Gastrocnemius medialis (tissue), 4 donors: ENCODE results near the gene SHANK3. TPM values are rescaled to one million over a fixed set of nuclear protein-coding genes. Genes with fewer than 3 reads are reported as not detected.

Experiments used
- ATAC-seq, 2 donors: fragments of 150-250 bp; one replicate each; pipeline ENCODE4 v1.9.1; 2016
- DNase-seq, 2 donors: peaks; one replicate each; pipeline ENCODE4 v3.0.0-alpha.2; 2019
- H3K27ac ChIP-seq, 4 donors: fragments of 200-600 bp; sonication (generic); 1 replicate in 1 of 4; 2 replicates in 3 of 4; pipeline ENCODE4 v1.5.1; 2016 to 2018; ENCODE audit warnings: mild to moderate bottlenecking in 2 of 4, moderate library complexity in 1 of 4
- H3K27me3 ChIP-seq, 3 donors: fragments of 200-600 bp; sonication (generic) in 2 of 3; 1 replicate in 1 of 3; 2 replicates in 2 of 3; pipeline versions ENCODE4 v1.5.1 to v1.6.0; 2016 to 2019; ENCODE audit warnings: mild to moderate bottlenecking in 1 of 3, moderate library complexity in 1 of 3
- H3K36me3 ChIP-seq, 2 donors: fragments of 200-600 bp; sonication (generic) in 1 of 2; one replicate each; pipeline ENCODE4 v1.5.1; 2017 to 2018
- H3K4me1 ChIP-seq, 2 donors: fragments of 200-600 bp; sonication (generic) in 1 of 2; one replicate each; pipeline ENCODE4 v1.5.1; 2016 to 2017; ENCODE audit warnings: mild to moderate bottlenecking in 2 of 2
- H3K4me3 ChIP-seq, 4 donors: fragments of 200-600 bp; sonication (generic) in 3 of 4; 1 replicate in 1 of 4; 2 replicates in 3 of 4; pipeline ENCODE4 v1.5.1; 2016 to 2019; ENCODE audit warnings: mild to moderate bottlenecking in 2 of 4
- H3K9me3 ChIP-seq, 3 donors: fragments of 200-600 bp; sonication (generic) in 2 of 3; 1 replicate in 1 of 3; 2 replicates in 2 of 3; pipeline ENCODE4 v1.5.1; 2016 to 2019
- POLR2A ChIP-seq, 2 donors: fragments of 450-650 bp; IDR thresholded peaks; one replicate each; pipeline ENCODE4 v1.6.1; 2017; ENCODE audit warnings: antibody characterized with exemption in 2 of 2, mild to moderate bottlenecking in 2 of 2, moderate library complexity in 2 of 2
- in situ Hi-C, 4 donors: fragments of 200-750 bp; cut with MboI; loops; one replicate each; pipeline versions ENCODE4 v1.15.0 to v1.8.0; 2017; ENCODE audit warnings: low sequenced_read_pairs in 4 of 4
- intact Hi-C: fragments of 100-400 bp; cut with DNase I; formaldehyde crosslinking; loops from one replicate; pipeline ENCODE4 v1.15.1; 2023; ENCODE audit warnings: low total_unique reads
- total RNA-seq, 4 donors: library from RNA; depleted of rRNA; stranded (reverse); fragments of >200 nt; gene quantifications; one replicate each; pipeline versions ENCODE4 v1.1.0 to v1.2.3, GENCODE V29; 2016
- TF ChIP-seq, protein P1 (sequence below), 5 experiments: fragments of 450-650 bp in 3 of 5; fragments of 200-600 bp in 2 of 5; sonication (generic) in 2 of 5; IDR thresholded peaks in 4 of 5; conservative IDR thresholded peaks in 1 of 5; 1 replicate in 4 of 5; 2 replicates in 1 of 5; pipeline ENCODE4 v1.5.1; 2016 to 2019; ENCODE audit warnings: antibody characterized with exemption in 5 of 5, mild to moderate bottlenecking in 3 of 5, moderate library complexity in 3 of 5

Gene SHANK3
- total RNA-seq, 4 donors from 2014 or later, result 3.8 to 9.8 (median 5.1) TPM

DNA sequence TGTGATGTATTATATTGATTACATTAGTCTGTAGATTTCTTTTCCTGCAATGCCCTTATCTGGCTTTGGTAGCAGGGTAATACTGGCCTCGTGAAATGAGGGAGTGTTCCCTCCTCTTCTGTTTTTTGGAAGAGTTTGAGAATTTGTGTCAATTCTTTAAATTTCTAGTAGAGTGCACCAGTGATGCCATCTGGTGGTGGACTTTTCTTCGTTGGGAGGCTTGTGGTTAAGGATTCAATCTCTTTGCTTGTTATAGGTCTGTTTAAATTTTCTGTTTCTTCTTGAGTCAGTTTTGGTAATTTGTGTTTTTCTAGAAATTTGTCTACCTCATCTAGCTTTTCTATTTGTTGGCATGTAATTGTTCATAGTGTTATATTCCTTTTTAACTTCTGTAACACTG is 18.9 kb downstream of the SHANK3 start:
- no peak overlapping the region for H3K4me3 ChIP-seq
- H3K27me3 ChIP-seq, result no peaks in the 10 kb centered on the region
- no peak overlapping the region for H3K27ac ChIP-seq
- ATAC-seq (no peak), DNase-seq (no peak)
- intact Hi-C loops, result no loop called here
- H3K36me3 ChIP-seq, result peaks cover 0 to 3% of the 10 kb centered on the region in 2 donors
- peaks cover 0 to 4% of the 10 kb centered on the region in 2 donors for H3K4me1 ChIP-seq
- in situ Hi-C loops, result no loop called here
- no peak for TF ChIP-seq POLR2A (IDR thresholded peaks at IDR 0.05)
- TF ChIP-seq, protein P1, sequence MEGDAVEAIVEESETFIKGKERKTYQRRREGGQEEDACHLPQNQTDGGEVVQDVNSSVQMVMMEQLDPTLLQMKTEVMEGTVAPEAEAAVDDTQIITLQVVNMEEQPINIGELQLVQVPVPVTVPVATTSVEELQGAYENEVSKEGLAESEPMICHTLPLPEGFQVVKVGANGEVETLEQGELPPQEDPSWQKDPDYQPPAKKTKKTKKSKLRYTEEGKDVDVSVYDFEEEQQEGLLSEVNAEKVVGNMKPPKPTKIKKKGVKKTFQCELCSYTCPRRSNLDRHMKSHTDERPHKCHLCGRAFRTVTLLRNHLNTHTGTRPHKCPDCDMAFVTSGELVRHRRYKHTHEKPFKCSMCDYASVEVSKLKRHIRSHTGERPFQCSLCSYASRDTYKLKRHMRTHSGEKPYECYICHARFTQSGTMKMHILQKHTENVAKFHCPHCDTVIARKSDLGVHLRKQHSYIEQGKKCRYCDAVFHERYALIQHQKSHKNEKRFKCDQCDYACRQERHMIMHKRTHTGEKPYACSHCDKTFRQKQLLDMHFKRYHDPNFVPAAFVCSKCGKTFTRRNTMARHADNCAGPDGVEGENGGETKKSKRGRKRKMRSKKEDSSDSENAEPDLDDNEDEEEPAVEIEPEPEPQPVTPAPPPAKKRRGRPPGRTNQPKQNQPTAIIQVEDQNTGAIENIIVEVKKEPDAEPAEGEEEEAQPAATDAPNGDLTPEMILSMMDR (IDR thresholded peaks at IDR 0.05 in 4 of 5, conservative IDR thresholded peaks at IDR 0.05 in 1 of 5), result peak in 1 of 5 experiments; percentile 35
- no peaks in the 10 kb centered on the region for H3K9me3 ChIP-seq

DNA sequence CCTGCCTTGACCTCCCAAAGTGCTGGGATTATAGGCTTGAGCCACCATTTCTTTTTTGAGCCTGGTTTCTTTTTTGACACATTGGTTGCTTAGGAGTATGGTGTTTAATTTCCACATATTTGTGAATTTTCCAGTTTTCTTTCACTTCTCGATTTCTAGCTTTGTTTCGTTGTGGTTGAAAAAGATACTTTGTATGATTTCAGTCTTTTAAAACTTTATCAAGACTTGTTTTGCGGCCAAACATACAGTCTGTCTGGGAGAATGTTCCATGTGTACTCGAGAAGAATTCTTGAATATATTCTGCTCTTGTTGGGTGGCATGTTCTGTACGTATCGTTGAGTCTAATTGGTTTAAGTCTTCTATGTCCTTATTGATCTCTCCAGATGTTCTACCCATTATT is 20.8 kb downstream of the SHANK3 start:
- Histone ChIP-seq H3K27me3 (peaks cover 0 to 7% (median 0%) of the 10 kb centered on the region in 3 donors), H3K4me3 (no peak overlapping the region), H3K9me3 (no peaks in the 10 kb centered on the region), H3K27ac (no peak overlapping the region), H3K36me3 (peaks cover 0 to 3% of the 10 kb centered on the region in 2 donors), H3K4me1 (peaks cover 2 to 18% of the 10 kb centered on the region in 2 donors)
- no peak for TF ChIP-seq POLR2A (IDR thresholded peaks at IDR 0.05)
- TF ChIP-seq, protein P1 (IDR thresholded peaks at IDR 0.05 in 4 of 5, conservative IDR thresholded peaks at IDR 0.05 in 1 of 5), result no peak
- intact Hi-C loops, result no loop called here
- no peak for DNase-seq
- ATAC-seq, result no peak
- in situ Hi-C loops, result no loop called here

DNA sequence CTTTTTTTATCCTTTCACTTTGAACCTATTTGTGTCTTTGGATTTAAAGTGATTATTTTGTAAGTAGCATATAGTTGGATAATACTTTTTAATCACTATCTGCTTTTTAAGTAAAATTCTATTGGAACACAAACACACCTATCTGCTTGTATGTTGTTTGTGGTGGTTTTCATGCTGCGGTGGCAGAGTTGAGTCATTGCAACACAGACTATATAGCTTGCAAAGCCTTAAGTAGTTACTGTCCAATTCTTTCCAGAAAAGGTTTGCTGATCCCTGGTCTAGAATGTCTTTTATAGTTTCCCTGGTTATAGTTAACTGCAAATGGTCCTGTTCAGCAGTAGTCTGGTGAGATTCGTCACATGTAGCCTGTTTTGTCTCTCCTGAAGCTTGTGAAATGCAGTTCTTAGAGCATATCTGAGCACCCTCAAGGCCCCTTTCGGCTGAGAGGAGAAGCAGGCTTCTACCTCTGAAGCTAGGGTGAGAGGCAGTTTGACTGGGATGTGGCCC is 21.5 kb downstream of the SHANK3 start:
- no peak for DNase-seq
- H3K4me3 ChIP-seq, result no peak overlapping the region
- H3K4me1 ChIP-seq, result peaks cover 2 to 18% of the 10 kb centered on the region in 2 donors
- in situ Hi-C loops, result no loop called here
- intact Hi-C loops, result no loop called here
- no peak for TF ChIP-seq POLR2A (IDR thresholded peaks at IDR 0.05)
- TF ChIP-seq, protein P1 (IDR thresholded peaks at IDR 0.05 in 4 of 5, conservative IDR thresholded peaks at IDR 0.05 in 1 of 5), result no peak
- no peaks in the 10 kb centered on the region for H3K9me3 ChIP-seq
- H3K27me3 ChIP-seq, result peaks cover 0 to 7% (median 0%) of the 10 kb centered on the region in 3 donors
- no peak for ATAC-seq
- peaks cover 0 to 3% of the 10 kb centered on the region in 2 donors for H3K36me3 ChIP-seq
- no peak overlapping the region for H3K27ac ChIP-seq

DNA sequence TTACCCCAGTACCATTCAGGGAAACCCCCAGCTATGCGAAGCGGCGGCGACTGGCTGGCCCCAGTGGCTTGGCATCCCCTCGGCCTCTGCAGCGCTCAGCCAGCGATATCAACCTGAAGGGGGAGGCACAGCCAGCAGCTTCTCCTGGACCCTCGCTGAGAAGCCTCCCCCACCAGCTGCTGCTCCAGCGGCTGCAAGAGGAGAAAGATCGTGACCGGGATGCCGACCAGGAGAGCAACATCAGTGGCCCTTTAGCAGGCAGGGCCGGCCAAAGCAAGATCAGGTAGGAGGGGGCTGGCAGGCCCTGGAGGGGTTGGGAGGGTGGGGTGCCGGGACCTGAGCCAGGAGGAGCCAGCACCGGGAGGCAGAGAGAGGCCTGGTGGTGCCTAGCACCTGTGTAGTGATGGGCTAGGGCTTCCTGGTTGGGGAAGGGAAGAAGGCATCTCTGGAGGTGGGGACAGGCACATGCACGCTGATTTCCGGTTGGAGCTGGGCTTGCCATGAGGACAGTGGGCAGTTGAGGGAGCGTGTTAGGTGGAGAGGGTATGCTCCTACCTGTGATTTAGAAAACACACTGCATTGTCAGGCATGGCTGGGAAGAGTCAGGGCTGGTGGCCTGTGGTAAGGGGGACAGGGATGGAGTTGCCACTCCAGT is 22.3 kb downstream of the SHANK3 start:
- peaks cover 0 to 3% of the 10 kb centered on the region in 2 donors for H3K36me3 ChIP-seq
- in situ Hi-C loops, result no loop called here
- peaks cover 2 to 18% of the 10 kb centered on the region in 2 donors for H3K4me1 ChIP-seq
- H3K9me3 ChIP-seq, result no peaks in the 10 kb centered on the region
- H3K4me3 ChIP-seq, result no peak overlapping the region
- TF ChIP-seq, protein P1 (IDR thresholded peaks at IDR 0.05 in 4 of 5, conservative IDR thresholded peaks at IDR 0.05 in 1 of 5), result no peak
- ATAC-seq, result no peak
- peak overlapping the region in 1 of 4 donors; percentile 5 for H3K27ac ChIP-seq
- intact Hi-C loops, result no loop called here
- H3K27me3 ChIP-seq, result peaks cover 0 to 7% (median 0%) of the 10 kb centered on the region in 3 donors
- no peak for DNase-seq
